H1 (cell line): ENCODE results near the gene KATNAL2.
"Not testable (repeated sequence)": the region's sequence is repeated elsewhere in the genome, so short reads cannot be mapped to it uniquely, and the experiment has no call there.

Experiments
- ATF2 ChIP-seq: IDR thresholded peaks from 2 replicates; pipeline ENCODE4 v1.6.1; 2012; ENCODE audit warnings: low read length, inconsistent platforms
- CHD2 ChIP-seq: IDR thresholded peaks from 2 replicates; pipeline ENCODE4 v1.6.1; 2012; ENCODE audit warnings: low read length, improper control_type of control experiment
- CTBP2 ChIP-seq: IDR thresholded peaks from 2 replicates; pipeline ENCODE4 v1.7.0; 2011; ENCODE audit warnings: borderline replicate concordance, mild to moderate bottlenecking, moderate library complexity, mixed read lengths, low read length; ENCODE audit not compliant: insufficient read depth, insufficient read length
- CTCF ChIP-seq, 3 experiments: IDR thresholded peaks; 1 replicate in 2 of 3; 2 replicates in 1 of 3; pipeline versions ENCODE4 v1.5.1 to v1.6.1; 2011; ENCODE audit warnings: low read length in 3 of 3, mild to moderate bottlenecking in 3 of 3, inconsistent platforms in 2 of 3, low read depth in 1 of 3, moderate library complexity in 1 of 3; ENCODE audit not compliant: insufficient read depth in 1 of 3; ENCODE audit errors: control extremely low read depth in 1 of 3
- EGR1 ChIP-seq: IDR thresholded peaks from 2 replicates; pipeline ENCODE4 v1.6.1; 2011; ENCODE audit warnings: low read depth, low read length, borderline replicate concordance
- EZH2 ChIP-seq: fragments of 200-600 bp; sonication (generic); IDR thresholded peaks from 2 replicates; pipeline ENCODE4 v1.7.1; 2012; ENCODE audit warnings: low read depth, mild to moderate bottlenecking, moderate library complexity, low read length, inconsistent platforms; ENCODE audit not compliant: severe bottlenecking
- HDAC2 ChIP-seq, 2 experiments: fragments of 300-600 bp in 1 of 2; sonication (generic) in 1 of 2; IDR thresholded peaks; 2 replicates each; pipeline ENCODE4 v1.6.1; 2011 to 2012; ENCODE audit warnings: low read depth in 2 of 2, low read length in 2 of 2, mild to moderate bottlenecking in 2 of 2, moderate library complexity in 2 of 2, borderline replicate concordance in 1 of 2, inconsistent platforms in 1 of 2
- JUN ChIP-seq: IDR thresholded peaks from 2 replicates; pipeline ENCODE4 v1.6.1; 2011; ENCODE audit warnings: low read depth, mild to moderate bottlenecking, improper control_type of control experiment, low read length
- POLR2A ChIP-seq, 2 experiments: IDR thresholded peaks; 1 replicate in 1 of 2; 2 replicates in 1 of 2; pipeline ENCODE4 v1.6.1; 2011; ENCODE audit warnings: low read depth in 2 of 2, low read length in 2 of 2, mild to moderate bottlenecking in 2 of 2; ENCODE audit errors: control extremely low read depth in 1 of 2
- POLR2AphosphoS5 ChIP-seq: IDR thresholded peaks from 2 replicates; pipeline ENCODE4 v1.6.1; 2011; ENCODE audit warnings: low read depth, low read length
- RNF2 ChIP-seq: fragments of 200-900, 300-1000 bp; sonication (generic); IDR thresholded peaks from 2 replicates; pipeline ENCODE4 v1.7.1; 2016; ENCODE audit warnings: borderline replicate concordance, low read depth, mild to moderate bottlenecking, antibody characterized with exemption, low read length; ENCODE audit not compliant: poor library complexity, severe bottlenecking; ENCODE audit errors: missing control alignments
- SIN3A ChIP-seq, 2 experiments: IDR thresholded peaks in 1 of 2; conservative IDR thresholded peaks in 1 of 2; 2 replicates each; pipeline ENCODE4 v1.6.1; 2011 to 2012; ENCODE audit warnings: low read length in 2 of 2, improper control_type of control experiment in 1 of 2, low read depth in 1 of 2, mild to moderate bottlenecking in 1 of 2
- SUZ12 ChIP-seq: fragments of 200-600 bp; sonication (generic); IDR thresholded peaks from 2 replicates; pipeline ENCODE4 v1.6.1; 2012; ENCODE audit warnings: mild to moderate bottlenecking, inconsistent platforms, low read length, moderate library complexity, mixed read lengths

GRCh38 chr18:47034591-47034990, 117.2 kb downstream of the KATNAL2 start:
- not testable (repeated sequence) for TF ChIP-seq SIN3A (conservative IDR thresholded peaks at IDR 0.05 in 1 of 2, IDR thresholded peaks at IDR 0.05 in 1 of 2; ENCODE audit: low read depth in 1 of 2, low read length in 2 of 2); CTCF (IDR thresholded peaks at IDR 0.05; ENCODE audit: control extremely low read depth in 1 of 3, insufficient read depth in 1 of 3, low read depth in 1 of 3, low read length in 3 of 3); CTBP2; RNF2; ATF2; CHD2; EZH2; EGR1; POLR2A (IDR thresholded peaks at IDR 0.05; ENCODE audit: control extremely low read depth in 1 of 2, low read depth in 2 of 2, low read length in 2 of 2); POLR2AphosphoS5; SUZ12; HDAC2 (IDR thresholded peaks at IDR 0.05; ENCODE audit: borderline replicate concordance in 1 of 2, low read depth in 2 of 2, low read length in 2 of 2); JUN
